HEK293 (cell line): ENCODE measurements around the gene OR7C1.
"Not testable (repeated sequence)": the region's sequence is repeated elsewhere in the genome, so short reads cannot be mapped to it uniquely, and the experiment has no call there.

Source experiments
- CTCF ChIA-PET: fragments of 350-600 bp; formaldehyde crosslinking; extraction: SDS; loops from one replicate; lab custom pipeline; 2021; ENCODE audit warnings: antibody characterized with exemption; lab: Yijun Ruan, JAX
- POLR2A ChIA-PET: fragments of 300-600 bp; formaldehyde crosslinking; extraction: SDS; loops from one replicate; lab custom pipeline; 2020; ENCODE audit warnings: antibody characterized with exemption, inconsistent platforms; lab: Yijun Ruan, JAX
- H3K27ac ChIP-seq: fragments of 200-500 bp; sonication (Bioruptor generic); 2 replicates; pipeline ENCODE4 v1.5.1; 2014; ENCODE audit warnings: low read depth, low read length, control low read depth, inconsistent platforms; ENCODE audit errors: extremely low read depth
- H3K36me3 ChIP-seq, 2 experiments: fragments of 200-500 bp in 1 of 2; sonication (Bioruptor generic) in 1 of 2; 1 replicate in 1 of 2; 2 replicates in 1 of 2; pipeline ENCODE4 v1.5.1; 2014 to 2017; ENCODE audit warnings: inconsistent platforms in 2 of 2, low read length in 2 of 2; ENCODE audit not compliant: control insufficient read depth in 2 of 2, insufficient read depth in 1 of 2
- H3K4me1 ChIP-seq: fragments of 200-500 bp; sonication (Bioruptor generic); 2 replicates; pipeline ENCODE4 v1.5.1; 2014; ENCODE audit warnings: mild to moderate bottlenecking, low read length, inconsistent platforms; ENCODE audit not compliant: control insufficient read depth, insufficient read depth
- H3K4me3 ChIP-seq: 2 replicates; pipeline ENCODE4 v1.5.1; 2011; ENCODE audit warnings: low read depth, mild to moderate bottlenecking, control low read depth, low read length, moderate library complexity
- H3K9me3 ChIP-seq: fragments of 200-500 bp; sonication (Bioruptor generic); 2 replicates; pipeline ENCODE4 v1.5.1; 2014; ENCODE audit warnings: low read depth, low read length, inconsistent platforms; ENCODE audit not compliant: control insufficient read depth, insufficient read depth
- BCL11A ChIP-seq: fragments of 450-650 bp; formaldehyde crosslinking; IDR thresholded peaks from 2 replicates; pipeline ENCODE4 v1.5.1; 2016; ENCODE audit warnings: low read depth, missing biosample characterization, missing genetic modification characterization
- BCL11B ChIP-seq: fragments of 450-650 bp; formaldehyde crosslinking; IDR thresholded peaks from 2 replicates; pipeline ENCODE4 v1.5.1; 2016; ENCODE audit warnings: low read depth, missing biosample characterization, missing genetic modification characterization
- EGR2 ChIP-seq: fragments of 450-650 bp; formaldehyde crosslinking; IDR thresholded peaks from 2 replicates; pipeline ENCODE4 v1.5.1; 2016; ENCODE audit warnings: low read depth, missing biosample characterization, missing genetic modification characterization
- MEIS1 ChIP-seq: sonication (generic); formaldehyde crosslinking; IDR thresholded peaks from 2 replicates; pipeline ENCODE4 v1.8.1; 2022; ENCODE audit warnings: missing genetic modification reagents, mild to moderate bottlenecking, borderline replicate concordance
- REPIN1 ChIP-seq: fragments of 450-650 bp; formaldehyde crosslinking; IDR thresholded peaks from 2 replicates; pipeline ENCODE4 v1.5.1; 2017; ENCODE audit warnings: missing biosample characterization, missing genetic modification characterization, low read depth
- SETDB1 ChIP-seq: IDR thresholded peaks from one replicate; pipeline ENCODE4 v1.6.1; 2017; ENCODE audit warnings: mild to moderate bottlenecking, low read length, moderate library complexity, mixed read lengths; ENCODE audit not compliant: insufficient read length
- SP3 ChIP-seq: fragments of 450-650 bp; formaldehyde crosslinking; IDR thresholded peaks from 2 replicates; pipeline ENCODE4 v1.5.1; 2016; ENCODE audit warnings: missing biosample characterization, missing genetic modification characterization
- ZBTB6 ChIP-seq: fragments of 450-650 bp; formaldehyde crosslinking; IDR thresholded peaks from 2 replicates; pipeline ENCODE4 v1.5.1; 2017; ENCODE audit warnings: missing biosample characterization, missing genetic modification characterization
- ZNF132 ChIP-seq: fragments of 450-650 bp; formaldehyde crosslinking; IDR thresholded peaks from 2 replicates; pipeline ENCODE4 v1.5.1; 2017; ENCODE audit warnings: missing biosample characterization, missing genetic modification characterization, borderline replicate concordance
- ZNF146 ChIP-seq: fragments of 450-650 bp; formaldehyde crosslinking; IDR thresholded peaks from 2 replicates; pipeline ENCODE4 v1.5.1; 2016; ENCODE audit warnings: missing biosample characterization, missing genetic modification characterization
- ZNF175 ChIP-seq: fragments of 450-650 bp; formaldehyde crosslinking; IDR thresholded peaks from 2 replicates; pipeline ENCODE4 v1.5.1; 2016; ENCODE audit warnings: missing biosample characterization, missing genetic modification characterization
- ZNF302 ChIP-seq: fragments of 450-650 bp; formaldehyde crosslinking; IDR thresholded peaks from 2 replicates; pipeline ENCODE4 v1.5.1; 2016; ENCODE audit warnings: missing biosample characterization, missing genetic modification characterization, low read depth
- ZNF366 ChIP-seq: fragments of 450-650 bp; formaldehyde crosslinking; conservative IDR thresholded peaks from 2 replicates; pipeline ENCODE4 v1.5.1; 2016; ENCODE audit warnings: missing biosample characterization, missing genetic modification characterization
- ZNF473 ChIP-seq: fragments of 450-650 bp; formaldehyde crosslinking; IDR thresholded peaks from 2 replicates; pipeline ENCODE4 v1.5.1; 2017; ENCODE audit warnings: missing biosample characterization, missing genetic modification characterization
- ZNF549 ChIP-seq: fragments of 450-650 bp; IDR thresholded peaks from 2 replicates; pipeline ENCODE4 v1.5.1; 2018; ENCODE audit warnings: missing biosample characterization, missing genetic modification characterization, mild to moderate bottlenecking, inconsistent platforms, moderate library complexity
- ZNF596 ChIP-seq: fragments of 450-650 bp; IDR thresholded peaks from 2 replicates; pipeline ENCODE4 v1.5.0; 2018; ENCODE audit warnings: missing biosample characterization, mild to moderate bottlenecking, missing genetic modification characterization, moderate library complexity
- ZNF645 ChIP-seq: fragments of 450-650 bp; formaldehyde crosslinking; IDR thresholded peaks from 2 replicates; pipeline ENCODE4; 2016; ENCODE audit warnings: missing biosample characterization, missing genetic modification characterization
- ZNF677 ChIP-seq: fragments of 450-650 bp; IDR thresholded peaks from 2 replicates; pipeline ENCODE4 v1.5.0; 2018; ENCODE audit warnings: missing biosample characterization, mild to moderate bottlenecking, missing genetic modification characterization, moderate library complexity
- ZSCAN16 ChIP-seq: fragments of 450-650 bp; formaldehyde crosslinking; IDR thresholded peaks from 2 replicates; pipeline ENCODE4 v1.5.1; 2016; ENCODE audit warnings: missing biosample characterization, missing genetic modification characterization

Gene OR7C1

GRCh38 chr19:14777645-14778044 is 57.3 kb downstream of the OR7C1 start:
- H3K4me1 ChIP-seq, POLR2A ChIA-PET, H3K27ac ChIP-seq, H3K36me3 ChIP-seq, H3K4me3 ChIP-seq, H3K9me3 ChIP-seq: not testable (repeated sequence)
- CTCF ChIA-PET = interaction anchor here (3.7 kb wide), 1 partner anchor 9 kb away, joined by 19 read pairs; no protein-coding TSS in a partner anchor
- TF ChIP-seq ZNF146 = peak; percentile 66

DNA sequence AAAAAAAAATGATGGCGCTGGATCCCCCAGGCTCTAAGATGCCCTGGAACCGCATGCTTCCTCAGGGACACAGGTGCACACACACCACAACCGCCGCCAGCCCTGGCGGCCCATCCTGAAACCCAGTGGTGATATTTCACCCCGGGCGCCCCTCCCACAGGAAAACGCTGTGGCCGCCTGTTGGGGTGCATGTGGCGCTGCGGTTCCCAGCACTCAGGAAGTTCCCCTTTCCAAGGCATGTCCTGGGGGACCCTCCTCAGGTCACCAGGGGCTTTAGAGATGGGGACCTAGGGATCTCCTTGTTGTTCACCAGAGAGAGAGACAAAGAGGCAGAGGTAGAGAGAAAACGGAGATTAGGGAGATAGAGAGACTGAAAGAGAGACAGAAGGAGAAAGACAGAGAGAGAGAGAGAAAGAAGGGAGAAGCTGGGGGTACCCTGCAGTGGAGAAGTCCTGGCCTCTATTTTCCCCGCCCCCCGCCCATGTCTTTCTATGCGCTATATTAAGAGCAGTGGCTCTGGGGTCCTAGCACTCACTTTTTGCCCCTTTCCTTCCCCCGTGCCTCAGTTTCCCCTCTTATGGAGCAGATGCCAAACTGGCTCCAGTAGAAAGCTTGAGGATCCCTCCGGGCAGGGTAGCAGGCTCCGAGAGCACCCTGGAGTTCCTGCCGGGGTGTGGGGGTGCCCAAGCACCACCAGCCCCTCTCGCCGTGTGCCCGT is 59.0 kb downstream of the OR7C1 start:
- H3K4me1 ChIP-seq = no peaks in the 10 kb centered on the region; the same call in 1 of the 2 replicates
- POLR2A ChIA-PET = interaction anchor here (0.6 kb wide), 1 partner anchor 1063 kb away, joined by 5 read pairs; no protein-coding TSS in a partner anchor
- peak overlapping the region; percentile 32; the same call in 1 of the 2 replicates for H3K4me3 ChIP-seq
- CTCF ChIA-PET = interaction anchor here (0.6 to 3.7 kb wide), 4 partner anchors 11 to 84 kb away, joined by 3 to 19 read pairs (median 4); no protein-coding TSS in a partner anchor
- TF ChIP-seq SP3 (no peak), REPIN1 (no peak), ZNF366 (tag by site-specific recombination) (0 out of 2 replicates have a peak, but pooled peaks have one; percentile 12), ZNF302 (tag by site-specific recombination) (no peak), ZNF596 (tag by site-specific recombination) (peak; percentile 30; the same call in 1 of the 2 replicates)
- no peaks in the 10 kb centered on the region for H3K9me3 ChIP-seq
- H3K27ac ChIP-seq = no peak overlapping the region
- no peaks in the 10 kb centered on the region for H3K36me3 ChIP-seq

DNA sequence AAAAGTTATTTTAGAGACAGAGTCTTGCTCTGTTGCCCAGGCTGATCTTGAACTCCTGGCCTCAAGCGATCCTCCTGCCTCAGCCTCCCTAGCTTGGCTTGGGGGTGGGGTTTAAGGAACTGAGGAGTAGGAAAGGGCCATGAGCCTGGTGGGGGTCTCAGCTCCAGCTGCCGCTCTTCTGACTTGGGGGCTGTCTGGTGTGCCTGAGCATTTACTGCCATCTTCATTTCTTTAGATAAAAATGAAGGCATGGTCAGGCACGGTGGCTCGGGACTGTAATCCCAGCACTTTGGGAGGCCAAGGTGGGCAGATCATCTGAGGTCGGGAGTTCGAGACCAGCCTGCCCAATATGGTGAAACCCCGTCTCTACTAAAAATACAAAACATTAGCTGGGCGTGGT is 59.7 kb downstream of the OR7C1 start:
- H3K4me1 ChIP-seq, H3K36me3 ChIP-seq, H3K4me3 ChIP-seq, H3K9me3 ChIP-seq, H3K27ac ChIP-seq, POLR2A ChIA-PET: not testable (repeated sequence)
- CTCF ChIA-PET = interaction anchor here (1.1 to 3.7 kb wide), 2 partner anchors 11 to 90 kb away, joined by 3 to 19 read pairs; no protein-coding TSS in a partner anchor

DNA sequence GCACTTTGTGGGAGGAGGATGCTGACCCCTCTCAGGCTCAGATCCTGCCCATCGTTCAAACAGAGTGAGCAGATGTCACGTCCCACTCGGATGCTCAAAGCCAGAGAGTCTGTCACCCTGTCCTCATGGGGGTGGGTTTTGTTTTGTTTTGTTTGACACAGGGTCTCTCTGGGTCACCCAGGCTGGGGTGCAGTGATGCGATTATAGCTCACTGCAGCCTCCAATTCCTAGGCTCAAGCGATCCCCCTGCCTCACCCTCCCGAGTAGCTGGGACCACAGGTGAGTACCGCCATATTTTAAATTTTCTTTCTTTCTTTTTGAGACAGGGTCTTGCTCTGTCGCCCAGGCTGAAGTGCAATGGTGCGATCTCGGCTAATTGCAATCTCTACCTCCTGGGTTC is 60.6 kb downstream of the OR7C1 start:
- H3K36me3 ChIP-seq = no peaks in the 10 kb centered on the region
- H3K9me3 ChIP-seq = no peaks in the 10 kb centered on the region
- no peak overlapping the region for H3K4me3 ChIP-seq
- H3K27ac ChIP-seq = no peak overlapping the region
- CTCF ChIA-PET = interaction anchor here (1.1 kb wide), 1 partner anchor 89 kb away, joined by 3 read pairs; no protein-coding TSS in a partner anchor
- H3K4me1 ChIP-seq = no peaks in the 10 kb centered on the region; the same call in 1 of the 2 replicates
- POLR2A ChIA-PET = no interaction called here
- no peak for TF ChIP-seq ZNF175 (tag by site-specific recombination)
- TF ChIP-seq SETDB1 = no peak
- TF ChIP-seq MEIS1 = no peak
- no peak for TF ChIP-seq ZNF549 (tag by site-specific recombination)
- no peak for TF ChIP-seq SP3
- no peak for TF ChIP-seq BCL11B

GRCh38 chr19:14773722-14774121 is 61.3 kb downstream of the OR7C1 start:
- H3K36me3 ChIP-seq, H3K4me1 ChIP-seq, POLR2A ChIA-PET, H3K9me3 ChIP-seq, H3K27ac ChIP-seq, H3K4me3 ChIP-seq: not testable (repeated sequence)
- CTCF ChIA-PET = interaction anchor here (0.7 kb wide), 1 partner anchor 90 kb away, joined by 3 read pairs; no protein-coding TSS in a partner anchor

GRCh38 chr19:14772995-14773394 is 62.0 kb downstream of the OR7C1 start:
- H3K27ac ChIP-seq = no peak overlapping the region
- POLR2A ChIA-PET = no interaction called here
- no peak for TF ChIP-seq ZNF473 (tag by site-specific recombination)
- no peak for TF ChIP-seq ZNF132 (tag by site-specific recombination)
- no peak for TF ChIP-seq ZNF677 (tag by site-specific recombination)
- TF ChIP-seq ZNF645 (tag by site-specific recombination) = no peak
- TF ChIP-seq EGR2 = no peak
- no peak for TF ChIP-seq ZSCAN16 (tag by site-specific recombination)
- TF ChIP-seq ZBTB6 (tag by site-specific recombination) = no peak
- no peak for TF ChIP-seq BCL11A (tag by site-specific recombination)

More at GRCh38 chr19:14772995-14773394, 62.0 kb downstream of the OR7C1 start:
- no peaks in the 10 kb centered on the region for H3K9me3 ChIP-seq
- no peak overlapping the region for H3K4me3 ChIP-seq
- H3K4me1 ChIP-seq = no peaks in the 10 kb centered on the region; the same call in 1 of the 2 replicates
- no peaks in the 10 kb centered on the region for H3K36me3 ChIP-seq
- CTCF ChIA-PET = interaction anchor here (0.7 kb wide), 1 partner anchor 89 kb away, joined by 3 read pairs; no protein-coding TSS in a partner anchor
